ENCODE measurements around the gene SIX4.

The SIX4 gene

GRCh38 chr14:60713513-60713912, 10.6 kb downstream of the SIX4 start (continued):
- TF ChIP-seq, protein P1, sequence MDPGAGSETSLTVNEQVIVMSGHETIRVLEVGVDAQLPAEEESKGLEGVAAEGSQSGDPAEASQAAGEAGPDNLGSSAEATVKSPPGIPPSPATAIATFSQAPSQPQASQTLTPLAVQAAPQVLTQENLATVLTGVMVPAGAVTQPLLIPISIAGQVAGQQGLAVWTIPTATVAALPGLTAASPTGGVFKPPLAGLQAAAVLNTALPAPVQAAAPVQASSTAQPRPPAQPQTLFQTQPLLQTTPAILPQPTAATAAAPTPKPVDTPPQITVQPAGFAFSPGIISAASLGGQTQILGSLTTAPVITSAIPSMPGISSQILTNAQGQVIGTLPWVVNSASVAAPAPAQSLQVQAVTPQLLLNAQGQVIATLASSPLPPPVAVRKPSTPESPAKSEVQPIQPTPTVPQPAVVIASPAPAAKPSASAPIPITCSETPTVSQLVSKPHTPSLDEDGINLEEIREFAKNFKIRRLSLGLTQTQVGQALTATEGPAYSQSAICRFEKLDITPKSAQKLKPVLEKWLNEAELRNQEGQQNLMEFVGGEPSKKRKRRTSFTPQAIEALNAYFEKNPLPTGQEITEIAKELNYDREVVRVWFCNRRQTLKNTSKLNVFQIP (CRISPR knock-in tag; IDR thresholded peaks at IDR 0.05; ENCODE audit: borderline replicate concordance, low read depth) = no peak
- TF ChIP-seq CSDC2 (CRISPR knock-in tag; IDR thresholded peaks at IDR 0.05) (no peak), SNAI2 (CRISPR knock-in tag; IDR thresholded peaks at IDR 0.05) (no peak), TOX (CRISPR knock-in tag; IDR thresholded peaks at IDR 0.05; ENCODE audit: borderline replicate concordance) (no peak), ESRRG (CRISPR knock-in tag; IDR thresholded peaks at IDR 0.05) (no peak), TCF4 (CRISPR knock-in tag; IDR thresholded peaks at IDR 0.05; ENCODE audit: borderline replicate concordance) (no peak), ZFP3 (CRISPR knock-in tag; IDR thresholded peaks at IDR 0.05) (no peak)

GRCh38 chr14:60710494-60710893, 13.7 kb downstream of the SIX4 start:
- no peak for ATAC-seq
- TF ChIP-seq, protein P2, sequence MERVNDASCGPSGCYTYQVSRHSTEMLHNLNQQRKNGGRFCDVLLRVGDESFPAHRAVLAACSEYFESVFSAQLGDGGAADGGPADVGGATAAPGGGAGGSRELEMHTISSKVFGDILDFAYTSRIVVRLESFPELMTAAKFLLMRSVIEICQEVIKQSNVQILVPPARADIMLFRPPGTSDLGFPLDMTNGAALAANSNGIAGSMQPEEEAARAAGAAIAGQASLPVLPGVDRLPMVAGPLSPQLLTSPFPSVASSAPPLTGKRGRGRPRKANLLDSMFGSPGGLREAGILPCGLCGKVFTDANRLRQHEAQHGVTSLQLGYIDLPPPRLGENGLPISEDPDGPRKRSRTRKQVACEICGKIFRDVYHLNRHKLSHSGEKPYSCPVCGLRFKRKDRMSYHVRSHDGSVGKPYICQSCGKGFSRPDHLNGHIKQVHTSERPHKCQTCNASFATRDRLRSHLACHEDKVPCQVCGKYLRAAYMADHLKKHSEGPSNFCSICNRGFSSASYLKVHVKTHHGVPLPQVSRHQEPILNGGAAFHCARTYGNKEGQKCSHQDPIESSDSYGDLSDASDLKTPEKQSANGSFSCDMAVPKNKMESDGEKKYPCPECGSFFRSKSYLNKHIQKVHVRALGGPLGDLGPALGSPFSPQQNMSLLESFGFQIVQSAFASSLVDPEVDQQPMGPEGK (CRISPR knock-in tag; IDR thresholded peaks at IDR 0.05; ENCODE audit: borderline replicate concordance) = no peak

DNA sequence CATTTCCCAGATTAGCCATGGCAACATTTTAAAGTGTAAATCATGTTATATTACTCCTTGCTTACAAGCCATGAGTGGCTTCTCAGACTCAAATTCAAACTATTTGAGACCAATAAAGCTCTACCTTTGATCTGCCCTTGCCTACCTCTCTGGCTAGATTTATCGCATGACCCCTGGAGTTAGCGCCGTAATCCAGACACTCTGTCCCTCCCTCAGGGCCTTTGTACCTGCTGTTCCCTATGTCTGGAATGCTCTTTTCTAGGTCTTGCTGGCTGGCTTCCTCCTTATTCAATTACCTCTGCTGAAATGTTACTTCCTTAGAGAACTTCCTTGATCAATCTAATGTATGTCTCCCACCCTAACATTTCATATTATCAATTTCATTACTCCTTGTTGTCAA, 16.3 kb downstream of the SIX4 start:
- no peak for ATAC-seq
- TF ChIP-seq PPARA (CRISPR knock-in tag; IDR thresholded peaks at IDR 0.05; ENCODE audit: borderline replicate concordance) (no peak), TCF4 (CRISPR knock-in tag; IDR thresholded peaks at IDR 0.05; ENCODE audit: borderline replicate concordance) (no peak), OSR1 (CRISPR knock-in tag; IDR thresholded peaks at IDR 0.05) (no peak), ZC3H10 (CRISPR knock-in tag; IDR thresholded peaks at IDR 0.05) (no peak), BACH2 (CRISPR knock-in tag; IDR thresholded peaks at IDR 0.05; ENCODE audit: borderline replicate concordance) (no peak), ISL1 (CRISPR knock-in tag; IDR thresholded peaks at IDR 0.05) (no peak), ZFP30 (CRISPR knock-in tag; IDR thresholded peaks at IDR 0.05) (no peak), RARB (CRISPR knock-in tag; IDR thresholded peaks at IDR 0.05) (no peak), GLIS3 (CRISPR knock-in tag; IDR thresholded peaks at IDR 0.05) (no peak), ZNF8 (CRISPR knock-in tag; IDR thresholded peaks at IDR 0.05) (no peak), CSDC2 (CRISPR knock-in tag; IDR thresholded peaks at IDR 0.05) (no peak), SNAI2 (CRISPR knock-in tag; IDR thresholded peaks at IDR 0.05) (no peak), CREB5 (CRISPR knock-in tag; IDR thresholded peaks at IDR 0.05; ENCODE audit: low read depth) (no peak)
- TF ChIP-seq, protein P3, sequence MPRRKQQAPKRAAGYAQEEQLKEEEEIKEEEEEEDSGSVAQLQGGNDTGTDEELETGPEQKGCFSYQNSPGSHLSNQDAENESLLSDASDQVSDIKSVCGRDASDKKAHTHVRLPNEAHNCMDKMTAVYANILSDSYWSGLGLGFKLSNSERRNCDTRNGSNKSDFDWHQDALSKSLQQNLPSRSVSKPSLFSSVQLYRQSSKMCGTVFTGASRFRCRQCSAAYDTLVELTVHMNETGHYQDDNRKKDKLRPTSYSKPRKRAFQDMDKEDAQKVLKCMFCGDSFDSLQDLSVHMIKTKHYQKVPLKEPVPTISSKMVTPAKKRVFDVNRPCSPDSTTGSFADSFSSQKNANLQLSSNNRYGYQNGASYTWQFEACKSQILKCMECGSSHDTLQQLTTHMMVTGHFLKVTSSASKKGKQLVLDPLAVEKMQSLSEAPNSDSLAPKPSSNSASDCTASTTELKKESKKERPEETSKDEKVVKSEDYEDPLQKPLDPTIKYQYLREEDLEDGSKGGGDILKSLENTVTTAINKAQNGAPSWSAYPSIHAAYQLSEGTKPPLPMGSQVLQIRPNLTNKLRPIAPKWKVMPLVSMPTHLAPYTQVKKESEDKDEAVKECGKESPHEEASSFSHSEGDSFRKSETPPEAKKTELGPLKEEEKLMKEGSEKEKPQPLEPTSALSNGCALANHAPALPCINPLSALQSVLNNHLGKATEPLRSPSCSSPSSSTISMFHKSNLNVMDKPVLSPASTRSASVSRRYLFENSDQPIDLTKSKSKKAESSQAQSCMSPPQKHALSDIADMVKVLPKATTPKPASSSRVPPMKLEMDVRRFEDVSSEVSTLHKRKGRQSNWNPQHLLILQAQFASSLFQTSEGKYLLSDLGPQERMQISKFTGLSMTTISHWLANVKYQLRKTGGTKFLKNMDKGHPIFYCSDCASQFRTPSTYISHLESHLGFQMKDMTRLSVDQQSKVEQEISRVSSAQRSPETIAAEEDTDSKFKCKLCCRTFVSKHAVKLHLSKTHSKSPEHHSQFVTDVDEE (CRISPR knock-in tag; IDR thresholded peaks at IDR 0.05) = no peak
- TF ChIP-seq, protein P1 (CRISPR knock-in tag; IDR thresholded peaks at IDR 0.05; ENCODE audit: borderline replicate concordance, low read depth) = no peak

DNA sequence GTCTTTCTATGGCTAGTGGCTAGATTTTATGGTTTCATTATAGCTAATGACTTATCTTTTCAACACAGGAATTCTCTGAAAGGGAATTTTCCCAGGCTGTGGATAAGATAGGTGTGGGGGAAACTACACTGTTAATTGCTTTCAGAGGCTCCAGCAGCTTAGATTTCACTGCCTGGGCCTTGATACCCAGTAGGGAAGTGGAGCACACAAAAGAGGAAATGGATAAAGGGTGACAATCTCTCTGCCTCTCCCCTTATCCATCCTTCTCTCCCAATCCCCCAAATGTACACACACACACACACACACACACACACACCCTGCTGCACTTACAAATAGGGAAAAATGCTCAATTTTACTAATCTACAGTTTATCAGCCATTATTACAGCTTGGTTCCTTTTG, 19.1 kb downstream of the SIX4 start:
- ATAC-seq = no peak
- TF ChIP-seq CSDC2 (CRISPR knock-in tag; IDR thresholded peaks at IDR 0.05) (no peak), SNAI2 (CRISPR knock-in tag; IDR thresholded peaks at IDR 0.05) (no peak), ZNF70 (CRISPR knock-in tag; IDR thresholded peaks at IDR 0.05) (no peak)
- TF ChIP-seq, protein P3 (CRISPR knock-in tag; IDR thresholded peaks at IDR 0.05) = no peak
